A549 treated with RU486 at 1 μM for 4 hours (cell line): Measurements from ENCODE around the gene GYPB. TPM values are rescaled to one million over a fixed set of nuclear protein-coding genes. Genes with fewer than 3 reads are reported as not detected.

Experiments
- total RNA-seq: library from RNA; stranded (reverse); fragments of 200-300 nt; extraction: Qiagen RNA extraction; gene quantifications from 5 replicates; pipeline ENCODE4 v1.2.3, GENCODE V29; 2022; ENCODE audit warnings: low read depth

GYPB gene
- not detected in 5 replicates for total RNA-seq

GRCh38 chr4:144019277-144019676 lies at the start of gene GYPB:
Gene GYPB (minus strand): TSS chr4:144019380. CDS start chr4:144019287, 93 bp downstream.

Other genes with a start within 250 kb of the GYPB start
- not detected in 5 replicates for gene GYPE, start 113.8 kb downstream of the GYPB start, total RNA-seq
- not detected in 5 replicates for gene GYPA, start 121.3 kb upstream of the GYPB start, total RNA-seq